Activated CD4-positive, alpha-beta T cell treated with anti-CD3 and anti-CD28 coated beads, Interleukin-2, amount 10 ng/mL, durations not matched to agents 24 days and 14 days (primary cell): ENCODE data around the gene PRLHR. TPM values are rescaled to one million over a fixed set of nuclear protein-coding genes. Genes with fewer than 3 reads are reported as not detected.

Experiments used
- DNase-seq: peaks from one replicate; pipeline ENCODE4 v3.0.0; 2022
- H3K27ac Mint-ChIP-seq: one replicate; pipeline ENCODE4 v1.8.0; 2022; ENCODE audit warnings: mild to moderate bottlenecking, mixed read lengths
- H3K27me3 Mint-ChIP-seq: one replicate; pipeline ENCODE4 v1.8.0; 2022; ENCODE audit warnings: mixed read lengths
- H3K36me3 Mint-ChIP-seq: one replicate; pipeline ENCODE4 v1.8.0; 2022; ENCODE audit warnings: low read depth, mild to moderate bottlenecking, mixed read lengths
- H3K4me1 Mint-ChIP-seq: one replicate; pipeline ENCODE4 v1.8.0; 2021; ENCODE audit warnings: mixed read lengths
- H3K4me3 Mint-ChIP-seq: one replicate; pipeline ENCODE4 v1.8.0; 2022; ENCODE audit warnings: mild to moderate bottlenecking, moderate library complexity, mixed read lengths
- H3K9me3 Mint-ChIP-seq: one replicate; pipeline ENCODE4 v1.8.0; 2021; ENCODE audit warnings: mixed read lengths
- intact Hi-C: fragments of 100-400 bp; cut with micrococcal nuclease; formaldehyde crosslinking; loops from one replicate; pipeline ENCODE4 v1.15.1; 2023
- total RNA-seq: library from RNA; stranded (reverse); gene quantifications from 2 replicates; pipeline ENCODE4 v1.2.3, GENCODE V29; 2022

Gene PRLHR
- total RNA-seq, 1 donor from 2014 or later, result not detected

- no peaks in the 10 kb centered on the region for H3K4me1 Mint-ChIP-seq
- peaks cover 25% of the 10 kb centered on the region for H3K27me3 Mint-ChIP-seq
- peak; percentile 48 for DNase-seq
These were observed 31.3 kb downstream of the PRLHR start for GRCh38 chr10:118564114-118564513.

GRCh38 chr10:118563373-118563890 lies 32.0 kb downstream of the PRLHR start:
- intact Hi-C loops, result no loop called here
- no peaks in the 10 kb centered on the region for H3K36me3 Mint-ChIP-seq
- H3K27me3 Mint-ChIP-seq, result peaks cover 29% of the 10 kb centered on the region
- DNase-seq, result peak; percentile 52
- no peaks in the 10 kb centered on the region for H3K4me1 Mint-ChIP-seq
- no peak overlapping the region for H3K4me3 Mint-ChIP-seq
- no peaks in the 10 kb centered on the region for H3K9me3 Mint-ChIP-seq
- H3K27ac Mint-ChIP-seq, result no peak overlapping the region

More at GRCh38 chr10:118564114-118564513, 31.3 kb downstream of the PRLHR start:
- intact Hi-C loops, result no loop called here
- no peak overlapping the region for H3K27ac Mint-ChIP-seq
- H3K9me3 Mint-ChIP-seq, result no peaks in the 10 kb centered on the region
- no peaks in the 10 kb centered on the region for H3K36me3 Mint-ChIP-seq
- H3K4me3 Mint-ChIP-seq, result no peak overlapping the region

GRCh38 chr10:118562851-118563250 lies 32.6 kb downstream of the PRLHR start:
- no peak overlapping the region for H3K4me3 Mint-ChIP-seq
- H3K9me3 Mint-ChIP-seq, result no peaks in the 10 kb centered on the region
- H3K4me1 Mint-ChIP-seq, result no peaks in the 10 kb centered on the region
- H3K27me3 Mint-ChIP-seq, result peaks cover 32% of the 10 kb centered on the region
- no peak for DNase-seq
- H3K36me3 Mint-ChIP-seq, result no peaks in the 10 kb centered on the region
- no peak overlapping the region for H3K27ac Mint-ChIP-seq
- intact Hi-C loops, result no loop called here

GRCh38 chr10:118557946-118558345 lies 37.5 kb downstream of the PRLHR start:
- Mint-ChIP-seq H3K27ac (no peak overlapping the region), H3K27me3 (peaks cover 52% of the 10 kb centered on the region), H3K4me3 (no peak overlapping the region), H3K9me3 (no peaks in the 10 kb centered on the region), H3K36me3 (no peaks in the 10 kb centered on the region), H3K4me1 (no peaks in the 10 kb centered on the region)
- peak; percentile 32 for DNase-seq
- intact Hi-C loops, result no loop called here

GRCh38 chr10:118551535-118552100 lies 43.8 kb downstream of the PRLHR start:
- intact Hi-C loops, result no loop called here
- H3K36me3 Mint-ChIP-seq, result no peaks in the 10 kb centered on the region
- H3K9me3 Mint-ChIP-seq, result no peaks in the 10 kb centered on the region
- no peaks in the 10 kb centered on the region for H3K4me1 Mint-ChIP-seq
- no peak overlapping the region for H3K27ac Mint-ChIP-seq
- peaks cover 60% of the 10 kb centered on the region for H3K27me3 Mint-ChIP-seq
- no peak overlapping the region for H3K4me3 Mint-ChIP-seq
- DNase-seq, result no peak

- H3K36me3 Mint-ChIP-seq, result no peaks in the 10 kb centered on the region
- no peak overlapping the region for H3K27ac Mint-ChIP-seq
- H3K4me3 Mint-ChIP-seq, result no peak overlapping the region
- H3K27me3 Mint-ChIP-seq, result peaks cover 54% of the 10 kb centered on the region
- peak; percentile 47 for DNase-seq
- no peaks in the 10 kb centered on the region for H3K4me1 Mint-ChIP-seq
- intact Hi-C loops, result loop anchor here (10.0 kb wide), 1 partner anchor 92 kb away; no protein-coding TSS in a partner anchor
- no peaks in the 10 kb centered on the region for H3K9me3 Mint-ChIP-seq
These were observed 48.2 kb downstream of the PRLHR start for GRCh38 chr10:118547282-118547681.

- Mint-ChIP-seq H3K27me3 (peaks cover 53% of the 10 kb centered on the region), H3K4me3 (no peak overlapping the region), H3K4me1 (no peaks in the 10 kb centered on the region), H3K27ac (no peak overlapping the region), H3K36me3 (no peaks in the 10 kb centered on the region), H3K9me3 (no peaks in the 10 kb centered on the region)
- DNase-seq, result no peak
- intact Hi-C loops, result loop anchor here (10.0 kb wide), 1 partner anchor 92 kb away; no protein-coding TSS in a partner anchor
These were observed 49.0 kb downstream of the PRLHR start for GRCh38 chr10:118546479-118546878.

GRCh38 chr10:118545381-118545780 lies 50.1 kb downstream of the PRLHR start:
- H3K4me3 Mint-ChIP-seq, result no peak overlapping the region
- intact Hi-C loops, result loop anchor here (10.0 kb wide), 1 partner anchor 91 kb away; no protein-coding TSS in a partner anchor

GRCh38 chr10:118544401-118544948 lies 51.0 kb downstream of the PRLHR start:
- DNase-seq, result no peak
- no peaks in the 10 kb centered on the region for H3K4me1 Mint-ChIP-seq
- no peaks in the 10 kb centered on the region for H3K9me3 Mint-ChIP-seq
- H3K4me3 Mint-ChIP-seq, result no peak overlapping the region
- intact Hi-C loops, result loop anchor here (10.0 kb wide), 1 partner anchor 90 kb away; no protein-coding TSS in a partner anchor
- no peak overlapping the region for H3K27ac Mint-ChIP-seq
- peaks cover 47% of the 10 kb centered on the region for H3K27me3 Mint-ChIP-seq
- no peaks in the 10 kb centered on the region for H3K36me3 Mint-ChIP-seq

More at GRCh38 chr10:118545381-118545780, 50.1 kb downstream of the PRLHR start:
- H3K4me1 Mint-ChIP-seq, result no peaks in the 10 kb centered on the region
- H3K9me3 Mint-ChIP-seq, result no peaks in the 10 kb centered on the region
- H3K27ac Mint-ChIP-seq, result no peak overlapping the region
- peak; percentile 39 for DNase-seq
- no peaks in the 10 kb centered on the region for H3K36me3 Mint-ChIP-seq
- peaks cover 52% of the 10 kb centered on the region for H3K27me3 Mint-ChIP-seq

GRCh38 chr10:118543714-118544400 lies 51.6 kb downstream of the PRLHR start:
- H3K4me3 Mint-ChIP-seq, result no peak overlapping the region
- peak; percentile 86 for DNase-seq
- H3K9me3 Mint-ChIP-seq, result no peaks in the 10 kb centered on the region
- no peak overlapping the region for H3K27ac Mint-ChIP-seq
- intact Hi-C loops, result loop anchor here (10.0 kb wide), 1 partner anchor 89 kb away; no protein-coding TSS in a partner anchor
- H3K4me1 Mint-ChIP-seq, result no peaks in the 10 kb centered on the region
- H3K27me3 Mint-ChIP-seq, result peaks cover 52% of the 10 kb centered on the region
- H3K36me3 Mint-ChIP-seq, result no peaks in the 10 kb centered on the region

- Mint-ChIP-seq H3K4me1 (no peaks in the 10 kb centered on the region), H3K36me3 (no peaks in the 10 kb centered on the region), H3K27ac (no peak overlapping the region), H3K9me3 (no peaks in the 10 kb centered on the region), H3K4me3 (no peak overlapping the region), H3K27me3 (peaks cover 50% of the 10 kb centered on the region)
- intact Hi-C loops, result loop anchor here (10.0 kb wide), 1 partner anchor 88 kb away; no protein-coding TSS in a partner anchor
- DNase-seq, result peak; percentile 46
These were observed 52.7 kb downstream of the PRLHR start for GRCh38 chr10:118542745-118543144.

- intact Hi-C loops, result loop anchor here (10.0 kb wide), 1 partner anchor 87 kb away; no protein-coding TSS in a partner anchor
- Mint-ChIP-seq H3K36me3 (no peaks in the 10 kb centered on the region), H3K27ac (no peak overlapping the region), H3K9me3 (no peaks in the 10 kb centered on the region), H3K27me3 (peaks cover 50% of the 10 kb centered on the region), H3K4me3 (no peak overlapping the region), H3K4me1 (no peaks in the 10 kb centered on the region)
- peak; percentile 48 for DNase-seq
These were observed 53.2 kb downstream of the PRLHR start for GRCh38 chr10:118542205-118542604.

- H3K27ac Mint-ChIP-seq, result no peak overlapping the region
- intact Hi-C loops, result loop anchor here (10.0 kb wide), 1 partner anchor 87 kb away; no protein-coding TSS in a partner anchor
- no peaks in the 10 kb centered on the region for H3K9me3 Mint-ChIP-seq
- no peaks in the 10 kb centered on the region for H3K4me1 Mint-ChIP-seq
- peaks cover 49% of the 10 kb centered on the region for H3K27me3 Mint-ChIP-seq
- no peak for DNase-seq
- H3K36me3 Mint-ChIP-seq, result no peaks in the 10 kb centered on the region
- H3K4me3 Mint-ChIP-seq, result no peak overlapping the region
These were observed 53.7 kb downstream of the PRLHR start for GRCh38 chr10:118541718-118542117.
